Medulla oblongata (tissue), 1 donor: ENCODE data around the gene ADPRHL1.

Experiments used
- DNase-seq: peaks from one replicate; pipeline ENCODE4 v3.0.0-alpha.2; 2015; ENCODE audit errors: extremely low spot score

The ADPRHL1 gene

DNA sequence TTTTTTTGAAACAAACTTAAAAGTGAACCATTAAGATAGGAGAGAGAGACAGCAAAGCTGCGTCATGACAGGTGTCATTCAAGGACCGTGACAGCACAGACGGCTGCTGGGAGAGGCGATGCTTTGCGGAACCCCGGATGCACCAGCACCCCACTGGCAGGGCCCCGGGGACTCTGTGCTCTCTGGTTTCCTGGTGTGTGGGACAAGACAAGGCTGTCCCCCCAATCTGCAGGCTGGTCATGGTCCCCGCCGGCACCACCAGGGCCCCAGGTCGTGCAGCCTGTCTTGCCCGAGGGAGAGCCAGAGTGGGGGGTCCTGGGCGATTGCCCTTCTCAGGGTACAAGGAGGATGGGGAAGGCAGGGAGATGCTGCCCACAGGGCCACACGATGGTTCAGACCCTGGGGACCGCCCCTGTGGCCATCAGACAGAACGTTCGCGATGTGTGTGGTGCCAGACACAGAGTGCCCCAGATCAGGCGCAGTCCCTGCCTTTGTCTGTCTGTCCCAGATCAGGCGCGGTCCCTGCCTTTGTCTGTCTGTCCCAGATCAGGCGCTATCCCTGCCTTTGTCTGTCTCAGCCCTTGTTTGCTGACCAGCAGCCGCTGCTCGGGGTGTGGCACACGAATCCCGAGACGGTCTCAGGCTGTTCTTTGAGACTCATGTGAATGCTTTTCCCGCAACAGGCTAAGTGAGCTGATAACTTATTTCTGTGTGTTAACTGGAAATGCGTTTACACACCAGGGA lies 36.1 kb downstream of the ADPRHL1 start:
- DNase-seq: no peak

DNA sequence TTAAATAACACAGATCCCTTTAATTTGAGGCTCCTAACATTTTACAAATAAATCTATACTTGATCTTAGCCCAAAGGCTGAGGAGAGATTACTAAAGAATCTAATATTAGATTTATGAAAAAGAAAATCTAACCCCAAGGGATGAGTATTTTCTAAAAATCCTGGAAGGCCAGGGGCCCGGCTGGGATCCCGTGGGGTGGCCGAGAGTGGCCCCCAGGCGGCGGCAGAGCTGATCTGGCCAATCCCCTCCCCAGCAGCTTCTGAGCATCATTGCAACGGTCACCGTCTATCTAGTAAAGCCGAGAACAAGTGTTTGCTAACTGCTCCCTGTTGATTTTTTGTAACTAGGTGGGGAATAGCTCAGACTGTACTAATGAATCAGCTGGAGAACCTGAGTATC lies 37.5 kb downstream of the ADPRHL1 start:
- no peak for DNase-seq

DNA sequence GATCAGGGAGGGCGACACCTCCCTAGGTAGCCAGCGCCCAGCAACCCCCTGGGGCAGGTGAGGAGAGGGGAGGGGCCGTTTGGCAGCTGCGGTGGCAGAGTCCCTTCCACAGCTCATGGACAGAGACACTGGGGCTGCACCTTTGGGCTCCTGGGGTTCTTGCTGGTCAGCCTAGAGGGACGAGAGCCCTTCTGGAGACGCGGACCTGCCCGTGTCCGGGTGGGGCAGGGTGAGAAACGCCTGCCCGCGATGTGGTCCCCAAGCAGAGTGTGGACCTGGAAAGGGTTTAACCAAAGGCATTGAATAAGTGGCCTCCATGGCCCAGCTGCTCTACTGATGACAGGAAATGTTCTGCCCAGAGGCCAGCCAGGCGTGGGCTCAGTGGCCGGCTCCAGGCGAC lies 38.3 kb downstream of the ADPRHL1 start:
- no peak for DNase-seq

DNA sequence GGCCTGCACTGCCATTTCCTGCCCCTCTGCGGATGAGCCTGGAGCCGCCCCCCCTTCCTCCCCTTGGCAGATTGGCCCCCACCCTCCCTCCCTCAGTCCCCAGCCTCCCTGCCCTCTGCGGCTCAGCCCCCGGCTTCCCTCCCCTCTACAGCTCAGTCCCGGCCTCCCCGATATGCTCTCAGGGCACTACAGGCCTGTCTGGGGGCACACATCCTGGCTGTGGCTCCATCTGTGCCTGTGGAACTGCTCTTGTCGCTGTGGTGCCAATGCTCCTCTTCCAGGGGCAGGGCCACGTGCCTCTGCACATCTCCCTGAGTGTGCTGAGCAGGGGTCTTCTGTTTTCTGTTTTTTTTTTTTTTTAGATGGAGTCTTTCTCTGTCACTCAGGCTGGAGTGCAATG lies 39.0 kb downstream of the ADPRHL1 start:
- DNase-seq: no peak

DNA sequence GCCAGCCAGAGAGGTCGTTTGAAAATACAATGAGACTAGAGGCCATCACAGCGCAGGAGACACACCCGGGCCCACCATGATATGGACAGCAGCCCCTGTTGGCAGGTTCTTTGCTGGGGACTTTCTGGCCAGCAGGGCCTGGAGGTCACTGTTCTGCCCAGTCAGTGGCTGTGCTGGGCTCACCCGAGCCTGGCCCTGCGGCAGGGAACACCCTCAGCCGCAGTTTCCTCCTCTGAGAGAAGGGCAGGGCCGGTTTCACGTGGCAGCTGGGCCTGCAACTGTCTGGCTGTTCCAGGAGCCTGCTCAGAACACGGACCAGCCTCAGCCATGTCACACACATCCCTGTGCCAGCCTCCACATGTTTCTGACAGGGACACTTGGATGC lies 39.4 kb downstream of the ADPRHL1 start:
- DNase-seq: no peak

DNA sequence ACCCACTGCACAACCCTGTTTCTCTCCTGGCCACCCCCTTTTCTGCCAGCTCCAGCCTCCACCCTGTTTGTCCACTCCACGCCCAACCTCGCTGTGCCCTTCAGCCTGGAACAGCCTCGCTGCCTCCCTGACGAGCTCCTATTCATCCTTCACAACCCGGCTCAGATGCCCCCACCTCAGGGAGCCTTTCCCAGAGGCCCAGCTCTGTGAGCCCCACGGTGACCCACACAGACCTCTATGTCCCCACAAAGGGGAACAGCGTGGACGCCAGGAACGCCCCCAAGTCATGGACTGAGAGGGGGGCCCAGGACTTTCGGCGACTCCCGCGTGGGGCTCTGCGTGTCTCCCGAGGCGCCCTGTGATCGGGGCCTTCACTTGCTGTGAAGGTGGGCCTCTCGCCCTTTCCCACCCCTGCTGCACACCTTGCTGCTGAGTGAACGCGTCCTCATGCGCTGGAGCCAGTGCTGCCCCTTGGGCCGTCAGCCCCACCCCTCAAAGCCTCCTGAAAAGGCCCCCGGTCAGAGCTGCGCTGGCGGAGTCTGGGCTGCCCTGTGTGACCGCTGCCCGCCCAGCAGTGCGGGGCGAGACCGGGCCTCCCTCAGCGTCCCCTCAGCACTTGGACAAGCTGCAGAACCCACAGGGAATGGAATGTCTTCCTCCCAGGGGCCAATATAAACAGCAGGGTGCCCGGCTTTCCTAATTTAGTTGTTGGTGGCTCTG lies 40.0 kb downstream of the ADPRHL1 start:
- DNase-seq: no peak

DNA sequence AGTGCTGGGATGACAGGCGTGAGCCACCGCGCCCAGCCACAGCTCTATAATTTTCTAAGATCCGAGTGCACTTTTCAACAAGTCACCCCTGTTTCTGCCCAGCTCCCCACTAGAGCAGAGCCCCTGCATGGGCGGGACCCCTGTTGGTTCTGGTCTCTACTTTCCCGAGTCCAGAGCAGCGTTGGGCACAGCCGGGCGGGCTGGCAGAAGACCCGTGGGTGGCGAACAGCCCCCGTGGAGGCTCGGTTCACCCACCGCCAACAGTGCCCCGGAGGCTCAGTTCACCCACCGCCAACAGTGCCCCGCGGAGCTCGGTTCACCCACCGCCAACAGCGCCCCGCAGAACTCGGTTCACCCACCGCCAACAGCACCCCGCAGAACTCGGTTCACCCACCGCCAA lies 40.8 kb downstream of the ADPRHL1 start:
- DNase-seq: no peak

DNA sequence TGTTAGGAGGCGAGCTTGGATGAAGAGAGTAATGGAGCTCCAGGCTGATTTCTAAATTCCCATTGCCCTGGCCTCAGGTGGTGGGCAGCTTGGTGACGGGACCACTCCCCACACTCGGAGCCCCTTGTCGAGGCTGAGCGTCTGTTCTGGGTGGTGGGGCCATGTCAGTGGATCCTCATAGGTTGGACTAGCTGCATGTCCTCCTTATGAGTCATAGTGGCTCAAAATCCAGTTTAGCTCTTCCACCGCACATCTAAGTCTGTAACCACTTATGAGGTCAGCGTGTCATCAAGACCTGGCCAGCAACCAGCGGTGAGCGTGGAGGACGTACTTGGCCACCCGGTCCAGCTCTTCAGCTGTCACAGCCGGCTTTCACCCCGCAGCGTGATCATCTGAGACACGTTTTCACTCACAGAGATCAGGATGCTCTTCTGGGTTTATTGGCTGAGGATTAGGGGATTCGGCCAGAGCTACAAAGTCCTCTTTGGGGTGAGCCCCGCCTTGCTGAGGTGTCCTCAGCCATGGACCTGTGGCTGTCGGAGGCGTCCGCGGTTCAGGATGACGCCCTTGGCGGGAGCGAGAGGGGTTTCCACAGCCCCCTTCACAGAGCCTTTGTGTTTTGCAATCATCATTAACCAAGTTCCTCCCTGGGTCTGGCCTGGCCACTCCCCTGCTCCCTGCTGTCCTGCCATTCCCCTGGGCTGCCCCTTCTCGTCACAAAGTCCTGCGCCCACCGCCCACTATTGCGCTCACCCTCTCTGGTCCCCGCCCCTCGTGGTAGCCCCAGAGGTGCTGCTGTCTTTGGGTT lies 41.9 kb downstream of the ADPRHL1 start:
- no peak for DNase-seq

DNA sequence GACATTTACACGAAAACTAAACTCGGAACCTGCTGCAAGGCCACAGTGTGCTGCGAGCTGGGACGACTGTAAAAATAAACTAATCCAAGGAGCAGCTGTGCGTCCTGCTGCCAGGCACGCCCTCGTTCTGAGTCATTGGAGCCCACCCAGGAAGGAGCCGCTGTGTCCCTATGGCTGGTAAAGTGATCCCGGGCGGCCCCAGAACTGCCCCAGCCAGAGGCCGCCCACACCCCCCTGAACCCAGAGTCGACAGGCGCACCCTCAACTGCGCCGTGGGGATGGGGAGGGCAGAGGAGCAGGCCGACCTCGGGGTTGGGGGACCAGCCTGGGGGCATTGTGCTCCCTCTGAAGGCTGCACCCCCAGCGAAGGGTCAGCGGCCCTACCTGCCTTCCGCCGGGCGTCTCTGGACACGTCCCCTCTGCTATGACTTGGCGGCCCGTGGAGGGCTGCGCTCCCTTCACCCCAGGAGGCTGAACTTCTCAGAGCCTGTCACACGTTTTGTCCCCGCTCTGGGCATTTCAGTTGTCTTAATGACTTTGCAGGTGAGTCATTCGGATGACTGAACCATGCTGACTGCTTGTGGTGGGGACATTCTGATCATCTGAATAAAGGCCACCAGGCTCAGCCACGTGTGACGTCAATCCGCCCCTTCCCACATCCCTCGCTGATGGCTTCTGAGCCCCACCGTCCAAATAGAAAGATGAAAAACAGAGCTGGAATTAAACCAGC lies 42.7 kb downstream of the ADPRHL1 start:
- DNase-seq: no peak

DNA sequence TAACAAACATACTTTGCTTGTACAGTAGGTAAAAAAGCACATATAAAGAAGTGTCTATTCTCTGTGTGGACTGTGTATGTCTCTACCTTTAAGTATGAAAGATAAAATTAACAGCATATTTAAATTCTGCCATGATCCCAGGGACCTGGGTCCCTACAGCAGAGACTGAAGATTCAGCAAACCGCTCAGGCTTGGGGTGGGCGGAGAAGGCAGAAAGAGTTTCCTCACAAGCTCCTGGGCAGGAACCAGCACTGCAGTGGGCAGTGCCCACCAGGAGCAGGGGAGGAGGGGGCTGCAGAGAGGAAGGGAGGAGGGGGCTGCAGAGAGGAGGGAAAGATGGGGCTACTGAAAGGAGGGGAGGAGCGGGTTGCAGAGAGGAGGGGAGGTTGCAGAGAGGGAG lies 44.7 kb downstream of the ADPRHL1 start:
- no peak for DNase-seq

DNA sequence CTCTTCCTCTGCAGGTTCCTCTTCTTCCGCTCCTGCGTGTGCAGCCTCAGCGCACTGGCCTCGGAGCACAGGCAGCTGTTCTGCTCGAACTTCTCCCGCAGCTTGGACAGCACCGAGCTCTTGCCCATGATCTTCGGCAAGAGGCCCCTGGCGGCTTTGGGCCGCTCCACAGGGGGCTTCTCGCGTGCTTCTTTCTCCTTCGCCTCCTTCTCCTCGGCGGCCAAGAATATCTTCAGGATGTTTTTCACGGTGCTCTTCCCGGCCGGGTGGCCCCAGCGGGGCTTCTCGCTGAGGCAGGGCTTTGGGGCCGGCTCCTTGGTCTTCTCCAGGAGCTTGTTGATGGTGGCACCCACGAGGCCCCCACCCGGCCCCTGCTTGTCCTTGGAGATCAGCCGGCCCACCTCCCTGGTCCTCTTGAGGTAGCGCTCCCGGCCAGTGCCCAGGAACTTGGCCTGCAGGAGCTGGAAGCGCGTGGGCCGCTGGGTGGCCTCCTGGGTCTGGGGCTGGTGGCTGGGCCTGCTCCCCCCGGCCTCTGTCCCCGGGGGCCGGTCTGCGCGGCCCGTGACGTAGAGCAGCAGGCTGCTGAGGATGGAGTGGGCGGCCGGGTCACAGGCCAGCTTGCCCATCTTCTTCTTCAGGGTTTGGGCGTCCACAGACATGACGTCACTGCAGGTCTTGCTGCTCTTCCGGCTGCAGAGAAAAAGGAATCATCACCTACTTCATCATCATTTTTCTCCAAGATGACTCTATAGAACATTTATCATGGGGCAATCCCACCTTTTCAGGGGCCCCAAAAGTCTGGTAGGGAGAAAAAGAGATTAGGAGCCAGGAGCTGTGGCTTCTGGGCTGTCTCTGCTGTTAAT lies 45.5 kb downstream of the ADPRHL1 start:
- DNase-seq: no peak

DNA sequence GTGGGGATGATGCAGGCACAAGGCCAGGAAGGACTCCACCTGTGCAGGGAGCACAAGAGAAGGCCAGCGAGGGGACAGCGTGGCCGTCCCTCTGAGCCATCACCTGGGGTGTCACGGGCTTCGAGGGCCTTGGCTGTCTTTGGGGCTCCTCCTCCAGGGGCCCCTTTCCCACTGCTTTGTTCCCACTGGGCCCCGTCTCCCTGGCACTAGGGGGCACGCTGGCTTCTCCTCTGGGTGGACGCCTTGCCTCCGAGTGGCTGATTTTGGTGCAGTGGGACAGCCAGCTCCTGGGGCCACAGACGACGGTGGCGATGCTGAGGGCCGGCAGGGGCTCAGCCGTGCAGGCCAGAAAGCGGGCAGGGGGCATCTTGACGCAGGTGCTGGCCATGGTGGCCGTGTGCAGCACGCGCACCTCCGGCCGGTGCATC lies 46.2 kb downstream of the ADPRHL1 start:
- no peak for DNase-seq

DNA sequence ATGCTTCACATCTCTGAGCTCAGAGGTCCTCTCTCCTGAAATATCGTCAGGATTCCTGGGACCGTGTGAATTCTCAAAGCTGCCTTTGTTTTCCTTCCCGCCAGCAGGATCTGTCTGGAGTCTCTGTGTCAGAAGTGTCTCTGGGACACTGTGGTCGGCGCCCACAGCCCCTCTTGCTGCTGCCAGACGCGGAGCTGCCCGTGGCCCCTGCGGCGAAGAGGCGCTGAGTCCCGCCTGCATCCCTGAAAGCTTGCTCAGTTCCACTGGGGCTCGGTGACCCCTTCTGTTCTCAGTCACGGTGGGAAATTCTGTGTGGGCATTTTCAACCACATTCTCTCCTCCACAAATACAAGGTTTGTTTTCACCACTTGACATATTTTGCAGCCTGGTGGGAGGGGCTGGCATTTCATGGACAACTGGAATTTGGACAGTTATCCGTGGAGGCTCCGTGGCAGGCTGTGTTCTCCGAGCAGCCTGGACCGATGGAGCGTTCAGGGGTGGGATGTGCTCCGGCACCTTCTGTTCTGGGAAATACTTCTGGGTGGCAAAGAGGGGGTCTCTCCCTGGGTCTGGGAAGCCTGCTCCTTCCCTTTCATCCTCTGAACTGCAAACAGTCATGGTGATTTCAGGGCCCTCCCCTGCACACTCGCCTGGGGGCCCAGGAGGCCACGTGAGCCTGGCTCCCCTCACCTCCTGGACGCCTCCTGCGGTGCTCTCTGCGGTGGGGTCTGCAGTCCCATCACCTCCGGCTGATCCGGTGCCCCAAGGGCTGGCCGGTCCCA lies 46.8 kb downstream of the ADPRHL1 start:
- DNase-seq: no peak

DNA sequence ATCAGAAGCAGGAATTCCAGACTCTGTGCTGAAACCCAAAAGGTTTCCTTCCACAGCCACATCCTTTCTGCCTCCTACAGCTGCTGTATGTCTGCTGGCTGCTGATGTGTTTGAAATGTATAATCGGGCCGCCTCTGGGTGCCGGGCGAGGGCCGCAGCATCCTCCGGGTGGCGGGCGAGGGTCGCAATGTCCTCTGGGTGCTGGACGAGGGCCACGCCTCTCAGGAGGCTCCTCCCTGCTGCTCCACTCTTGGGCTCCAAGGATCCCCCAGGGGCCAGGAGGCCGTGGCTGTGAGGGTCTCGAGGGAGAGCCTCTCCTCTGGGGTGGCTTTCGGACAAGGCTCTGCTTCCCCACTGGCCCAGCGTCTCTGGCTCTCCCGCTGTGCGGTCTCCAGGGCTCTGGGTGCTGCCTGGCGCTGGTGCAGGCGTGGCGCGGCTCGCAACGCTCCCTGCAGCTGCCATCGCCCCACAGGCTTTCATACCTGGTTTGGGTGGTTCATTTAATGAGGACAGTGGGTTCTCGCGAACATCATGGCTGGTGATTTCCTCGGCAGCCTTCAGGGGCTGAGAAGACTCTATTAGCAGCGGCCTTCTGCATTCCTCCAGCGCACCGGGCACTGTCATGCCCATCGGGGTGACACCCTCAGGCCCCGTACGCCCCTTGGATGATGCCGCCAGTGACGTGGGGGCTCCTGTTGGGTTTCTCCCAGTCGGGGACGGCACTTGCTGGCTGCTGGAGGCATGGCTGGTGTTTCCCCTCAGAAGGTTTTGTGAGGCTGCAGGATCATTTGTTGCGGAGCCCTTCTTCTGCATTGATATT lies 47.6 kb downstream of the ADPRHL1 start:
- DNase-seq: no peak

DNA sequence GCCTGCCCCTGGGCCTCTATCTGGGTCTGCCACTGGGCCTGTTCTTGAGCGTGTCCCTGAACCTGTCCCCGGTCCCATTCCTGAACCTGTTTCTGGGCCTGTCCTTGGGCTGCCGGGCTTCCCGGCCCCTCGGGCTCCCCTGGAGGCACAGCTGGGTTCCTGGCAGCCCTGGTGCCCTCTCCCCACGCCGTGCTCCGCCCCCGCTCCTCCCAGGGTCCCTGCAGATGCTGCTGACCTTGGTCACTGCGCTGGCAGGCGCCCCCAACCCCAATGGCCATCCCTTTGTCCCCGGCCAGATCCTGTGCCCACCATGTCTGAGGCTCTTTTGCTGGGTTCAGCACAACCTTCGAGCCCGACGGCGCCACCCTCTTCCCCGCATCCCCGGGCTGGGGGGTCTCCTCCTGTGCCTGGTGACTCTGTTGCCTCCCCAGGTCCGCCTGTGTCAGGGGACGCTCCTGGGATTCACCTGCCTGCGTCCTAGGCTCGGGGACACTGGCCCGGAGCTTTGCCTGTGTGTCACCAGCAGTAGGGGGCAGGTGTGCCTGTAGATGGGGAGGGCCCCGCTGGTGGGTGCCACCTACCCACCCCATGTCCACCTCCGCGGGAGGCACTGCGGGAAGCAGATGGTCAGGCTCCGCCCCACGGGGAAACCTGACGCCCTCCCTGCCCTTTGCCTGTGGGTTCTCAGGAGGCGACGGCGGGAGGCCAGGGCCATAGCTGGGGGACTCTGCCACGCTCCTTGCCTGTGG lies 48.4 kb downstream of the ADPRHL1 start:
- no peak for DNase-seq

DNA sequence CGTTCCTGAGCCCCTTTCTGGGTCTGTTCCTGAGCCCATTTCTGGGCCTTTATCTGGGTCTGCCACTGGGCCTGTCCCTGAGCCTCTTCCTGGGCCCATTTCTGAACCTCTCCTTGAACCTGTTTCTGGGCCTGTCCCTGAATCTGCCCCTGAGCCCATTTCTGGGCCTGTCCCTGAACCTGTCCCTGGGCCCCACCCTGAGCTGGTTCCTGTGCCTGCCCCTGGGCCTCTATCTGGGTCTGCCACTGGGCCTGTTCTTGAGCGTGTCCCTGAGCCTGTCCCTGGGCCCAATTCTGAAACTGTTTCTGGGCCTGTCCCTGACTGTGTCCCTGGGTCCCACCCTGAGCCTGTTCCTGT lies 48.9 kb downstream of the ADPRHL1 start:
- DNase-seq: no peak

DNA sequence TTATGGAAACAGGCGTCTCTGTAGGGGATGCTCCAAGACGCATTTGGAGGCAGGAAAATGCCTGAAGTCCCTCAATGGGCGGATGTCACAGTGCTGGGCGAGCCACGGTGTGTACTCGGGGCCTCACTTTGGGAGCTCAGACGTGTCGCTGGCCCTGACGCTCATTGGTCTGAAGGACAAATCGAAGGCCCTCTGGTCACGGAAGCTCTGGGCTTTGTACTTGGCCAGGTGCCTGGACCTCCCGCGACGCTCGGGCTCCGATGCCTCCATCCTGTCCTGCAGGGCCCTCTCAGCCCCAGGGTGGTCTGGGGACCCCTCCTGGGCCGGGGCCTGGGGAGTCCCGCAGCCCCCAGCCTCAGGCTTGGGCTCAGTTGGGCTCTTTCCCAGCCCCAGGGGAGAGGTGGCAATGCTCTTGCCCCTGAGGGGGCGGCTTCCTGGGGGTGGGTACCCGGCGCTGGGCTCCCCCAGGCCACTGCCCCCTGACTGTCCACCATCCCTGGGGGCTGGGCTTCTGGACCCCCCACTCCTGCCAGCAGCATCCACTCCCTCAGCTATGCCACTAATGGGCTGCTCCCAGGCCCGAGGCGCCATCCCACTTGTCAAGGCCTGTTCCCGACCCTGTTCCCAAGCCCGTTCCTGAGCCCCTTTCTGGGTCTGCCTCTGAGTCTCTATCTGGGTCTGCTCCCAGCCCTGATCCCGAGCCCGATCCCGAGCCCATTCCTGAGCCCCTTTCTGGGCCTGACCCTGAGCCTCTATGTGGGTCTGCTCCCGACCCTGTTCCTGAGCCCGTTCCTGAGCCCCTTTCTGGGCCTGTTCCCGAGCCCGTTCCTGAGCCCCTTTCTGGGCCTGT lies 49.8 kb downstream of the ADPRHL1 start:
- DNase-seq: no peak
